ENCODE results near the gene NR6A1.
"Not testable (repeated sequence)": the region's sequence is repeated elsewhere in the genome, so short reads cannot be mapped to it uniquely, and the experiment has no call there.

NR6A1 gene

GRCh38 chr9:124615840-124616239 lies 155.3 kb downstream of the NR6A1 start:
- DNase-seq (ENCODE audit: low read depth): not testable (repeated sequence)

GRCh38 chr9:124615100-124615742 lies 155.9 kb downstream of the NR6A1 start:
- DNase-seq (ENCODE audit: low read depth): no peak

- DNase-seq (ENCODE audit: low read depth): no peak
Measured at GRCh38 chr9:124613849-124614248, 157.3 kb downstream of the NR6A1 start.

GRCh38 chr9:124611106-124611505 lies 160.0 kb downstream of the NR6A1 start:
- DNase-seq (ENCODE audit: low read depth): no peak

- DNase-seq (ENCODE audit: low read depth): no peak
Measured at GRCh38 chr9:124606027-124606426, 165.1 kb downstream of the NR6A1 start.

- DNase-seq (ENCODE audit: low read depth): no peak
Measured at GRCh38 chr9:124605258-124605657, 165.9 kb downstream of the NR6A1 start.

- DNase-seq (ENCODE audit: low read depth): no peak
Measured at GRCh38 chr9:124602632-124603031, 168.5 kb downstream of the NR6A1 start.

- DNase-seq (ENCODE audit: low read depth): no peak
Measured at GRCh38 chr9:124602204-124602603, 168.9 kb downstream of the NR6A1 start.

GRCh38 chr9:124600407-124600806 lies 170.7 kb downstream of the NR6A1 start:
- DNase-seq (ENCODE audit: low read depth): no peak

- no peak for DNase-seq (ENCODE audit: low read depth)
Measured at GRCh38 chr9:124599121-124599795, 171.9 kb downstream of the NR6A1 start.

- no peak for DNase-seq (ENCODE audit: low read depth)
Measured at GRCh38 chr9:124598048-124598447, 173.1 kb downstream of the NR6A1 start.

GRCh38 chr9:124596172-124596839 lies 174.8 kb downstream of the NR6A1 start:
- DNase-seq (ENCODE audit: low read depth): no peak

GRCh38 chr9:124595743-124596142 lies 175.4 kb downstream of the NR6A1 start:
- DNase-seq (ENCODE audit: low read depth): no peak

GRCh38 chr9:124594673-124595072 lies 176.4 kb downstream of the NR6A1 start:
- no peak for DNase-seq (ENCODE audit: low read depth)

- DNase-seq (ENCODE audit: low read depth): no peak
Measured at GRCh38 chr9:124594225-124594624, 176.9 kb downstream of the NR6A1 start.

- no peak for DNase-seq (ENCODE audit: low read depth)
Measured at GRCh38 chr9:124593651-124594058, 177.5 kb downstream of the NR6A1 start.

- DNase-seq (ENCODE audit: low read depth): no peak
Measured at GRCh38 chr9:124593200-124593599, 177.9 kb downstream of the NR6A1 start.

GRCh38 chr9:124590889-124591641 lies 180.0 kb downstream of the NR6A1 start:
- DNase-seq (ENCODE audit: low read depth): no peak

GRCh38 chr9:124584631-124585030 lies 186.5 kb downstream of the NR6A1 start:
- no peak for DNase-seq (ENCODE audit: low read depth)

GRCh38 chr9:124583134-124583533 lies 188.0 kb downstream of the NR6A1 start:
- no peak for DNase-seq (ENCODE audit: low read depth)

- no peak for DNase-seq (ENCODE audit: low read depth)
Measured at GRCh38 chr9:124580186-124580585, 190.9 kb downstream of the NR6A1 start.

- DNase-seq (ENCODE audit: low read depth): no peak
Measured at GRCh38 chr9:124576751-124577150, 194.4 kb downstream of the NR6A1 start.

Data from stimulated activated CD8-positive, alpha-beta memory T cell treated with anti-CD3 and anti-CD28 coated beads, Interleukin-15, amount 100 ng/mL, for 24 hours (primary cell).